Esophagus squamous epithelium (tissue), 5 donors: ENCODE measurements around the gene SERPINB11. TPM values are rescaled to one million over a fixed set of nuclear protein-coding genes. Genes with fewer than 3 reads are reported as not detected.

Source experiments
- DNase-seq: peaks from one replicate; lab custom pipeline; 2025; lab: John Stamatoyannopoulos, UW
- H3K27ac ChIP-seq, 4 donors: fragments of 200-600 bp; sonication (generic); one replicate each; pipeline ENCODE4 v1.5.1; 2016 to 2019; ENCODE audit warnings: mild to moderate bottlenecking in 1 of 4
- H3K27me3 ChIP-seq, 4 donors: fragments of 200-600 bp; sonication (generic); 1 replicate in 3 of 4; 2 replicates in 1 of 4; pipeline versions ENCODE4 v1.5.1 to v1.6.0; 2017 to 2021; ENCODE audit warnings: antibody characterized with exemption in 1 of 4
- H3K36me3 ChIP-seq, 3 donors: fragments of 200-600 bp; sonication (generic); one replicate each; pipeline ENCODE4 v1.5.1; 2016 to 2019
- H3K4me1 ChIP-seq, 3 donors: fragments of 200-600 bp; sonication (generic); one replicate each; pipeline ENCODE4 v1.5.1; 2017 to 2019
- H3K4me3 ChIP-seq, 4 donors: fragments of 200-600 bp; sonication (generic); 1 replicate in 3 of 4; 2 replicates in 1 of 4; pipeline ENCODE4 v1.5.1; 2016 to 2019; ENCODE audit warnings: mild to moderate bottlenecking in 2 of 4, moderate library complexity in 1 of 4
- H3K9me3 ChIP-seq, 3 donors: fragments of 200-600 bp; sonication (generic); one replicate each; pipeline ENCODE4 v1.5.1; 2016 to 2019
- POLR2A ChIP-seq, 4 donors: fragments of 450-650 bp; IDR thresholded peaks; one replicate each; pipeline ENCODE4 v1.6.1; 2017; ENCODE audit warnings: antibody characterized with exemption in 4 of 4, mild to moderate bottlenecking in 4 of 4, moderate library complexity in 3 of 4
- WGBS, 2 donors: methylation state at CpG; one replicate each; pipeline ENCODE4 v1.1.5; 2018; 5-methylcytosine and 5-hydroxymethylcytosine counted together
- intact Hi-C: fragments of 100-400 bp; cut with DNase I; formaldehyde crosslinking; loops from one replicate; pipeline ENCODE4 v1.15.0; 2022
- total RNA-seq, 4 donors: library from RNA; depleted of rRNA; stranded (reverse); fragments of >200 nt; gene quantifications; one replicate each; pipeline ENCODE4 v1.1.0, GENCODE V29; 2016
- TF ChIP-seq, protein P1 (sequence below), 6 experiments: fragments of 450-650 bp in 4 of 6; fragments of 200-600 bp in 2 of 6; sonication (generic) in 2 of 6; IDR thresholded peaks; one replicate each; pipeline ENCODE4 v1.5.1; 2016 to 2019; ENCODE audit warnings: antibody characterized with exemption in 6 of 6, mild to moderate bottlenecking in 4 of 6, moderate library complexity in 4 of 6
- donor health status: DM: yes; HTN: yes; CAD: no.

Gene SERPINB11
- total RNA-seq, 4 donors from 2014 or later, result 2.1 to 85.9 (median 13.7) TPM

DNA sequence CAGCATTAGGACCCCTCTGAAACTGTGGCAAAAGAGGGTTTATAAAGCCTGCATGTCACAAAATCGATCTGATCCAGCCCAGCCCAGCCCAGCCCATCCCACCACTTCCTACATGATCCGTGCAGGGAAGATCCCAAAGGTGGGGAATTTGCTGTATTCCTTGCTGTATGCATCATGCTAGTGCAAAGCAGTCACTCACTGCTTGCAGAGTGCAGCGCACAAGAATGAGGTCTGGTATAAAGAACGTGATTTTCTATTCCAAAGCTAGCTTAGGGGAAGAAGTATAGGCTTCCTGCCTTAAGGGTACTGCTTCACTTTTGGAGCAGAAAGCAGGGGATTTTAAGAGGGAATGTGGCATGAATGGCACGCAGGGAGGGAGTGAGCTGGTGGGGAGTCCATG lies 18.9 kb upstream of the SERPINB11 start:
- 71 to 78% methylated on average over 3 to 5 of the region's 5 CpGs for WGBS, 2 donors
- no peak for TF ChIP-seq POLR2A (IDR thresholded peaks at IDR 0.05)
- TF ChIP-seq, protein P1, sequence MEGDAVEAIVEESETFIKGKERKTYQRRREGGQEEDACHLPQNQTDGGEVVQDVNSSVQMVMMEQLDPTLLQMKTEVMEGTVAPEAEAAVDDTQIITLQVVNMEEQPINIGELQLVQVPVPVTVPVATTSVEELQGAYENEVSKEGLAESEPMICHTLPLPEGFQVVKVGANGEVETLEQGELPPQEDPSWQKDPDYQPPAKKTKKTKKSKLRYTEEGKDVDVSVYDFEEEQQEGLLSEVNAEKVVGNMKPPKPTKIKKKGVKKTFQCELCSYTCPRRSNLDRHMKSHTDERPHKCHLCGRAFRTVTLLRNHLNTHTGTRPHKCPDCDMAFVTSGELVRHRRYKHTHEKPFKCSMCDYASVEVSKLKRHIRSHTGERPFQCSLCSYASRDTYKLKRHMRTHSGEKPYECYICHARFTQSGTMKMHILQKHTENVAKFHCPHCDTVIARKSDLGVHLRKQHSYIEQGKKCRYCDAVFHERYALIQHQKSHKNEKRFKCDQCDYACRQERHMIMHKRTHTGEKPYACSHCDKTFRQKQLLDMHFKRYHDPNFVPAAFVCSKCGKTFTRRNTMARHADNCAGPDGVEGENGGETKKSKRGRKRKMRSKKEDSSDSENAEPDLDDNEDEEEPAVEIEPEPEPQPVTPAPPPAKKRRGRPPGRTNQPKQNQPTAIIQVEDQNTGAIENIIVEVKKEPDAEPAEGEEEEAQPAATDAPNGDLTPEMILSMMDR (IDR thresholded peaks at IDR 0.05), result no peak

DNA sequence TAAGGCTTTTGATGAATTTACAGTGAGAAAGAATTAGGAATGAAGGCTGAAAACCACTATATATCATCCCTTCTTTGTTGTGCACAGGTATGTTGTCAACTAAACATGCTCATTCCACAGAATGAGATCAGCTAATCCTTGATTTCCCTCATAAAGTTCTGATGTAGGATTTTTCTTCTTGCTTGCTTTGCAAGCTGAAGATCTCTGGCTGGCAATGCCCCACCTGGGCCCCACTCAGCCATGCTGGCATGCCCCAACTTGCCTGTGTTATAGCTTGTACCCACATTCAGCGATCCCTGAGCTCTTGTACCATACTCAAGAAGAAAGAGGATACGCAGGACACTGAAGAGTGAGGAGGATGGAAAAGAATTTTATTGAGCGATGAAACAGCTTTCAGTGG lies 18.0 kb upstream of the SERPINB11 start:
- Histone ChIP-seq H3K9me3 (no peaks in the 10 kb centered on the region), H3K4me3 (no peak overlapping the region), H3K27ac (peak overlapping the region; percentile 39 to 89 (median 84)), H3K27me3 (no peaks in the 10 kb centered on the region), H3K36me3 (no peaks in the 10 kb centered on the region), H3K4me1 (peaks cover 0 to 76% (median 9%) of the 10 kb centered on the region in 3 donors)
- DNase-seq, result no peak
- no peak for TF ChIP-seq POLR2A (IDR thresholded peaks at IDR 0.05)
- TF ChIP-seq, protein P1 (IDR thresholded peaks at IDR 0.05), result no peak
- intact Hi-C loops, result no loop called here
- WGBS, 2 donors, result 63 to 91% methylated on average over 3 of the region's 3 CpGs

More for the DNA sequence above, 18.9 kb upstream of the SERPINB11 start:
- peaks cover 0 to 77% (median 9%) of the 10 kb centered on the region in 3 donors for H3K4me1 ChIP-seq
- no peak overlapping the region for H3K4me3 ChIP-seq
- no peaks in the 10 kb centered on the region for H3K9me3 ChIP-seq
- no peak for DNase-seq
- intact Hi-C loops, result no loop called here
- H3K36me3 ChIP-seq, result no peaks in the 10 kb centered on the region
- peak overlapping the region; percentile 39 to 89 (median 84) for H3K27ac ChIP-seq
- H3K27me3 ChIP-seq, result no peaks in the 10 kb centered on the region

DNA sequence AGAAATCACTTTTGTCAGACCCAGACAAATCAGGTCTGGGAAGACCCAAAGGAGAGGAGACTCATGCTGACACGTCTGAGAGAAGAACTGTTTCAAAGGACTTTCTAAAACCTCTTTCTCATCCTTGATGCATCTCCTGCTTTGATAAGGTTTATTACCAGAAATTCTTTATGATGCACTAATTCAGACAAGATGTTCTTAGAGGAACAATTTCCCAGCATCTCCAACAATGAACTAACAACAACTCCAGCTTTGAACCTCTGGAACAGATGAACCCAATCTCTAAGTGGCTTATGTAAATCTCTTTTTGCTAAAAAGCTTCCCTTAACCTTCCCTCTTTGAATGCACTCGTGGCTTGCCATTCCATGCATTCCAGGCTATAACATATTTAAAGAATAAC lies 15.9 kb upstream of the SERPINB11 start:
- intact Hi-C loops, result no loop called here
- DNase-seq, result no peak
- TF ChIP-seq, protein P1 (IDR thresholded peaks at IDR 0.05), result no peak
- no peak for TF ChIP-seq POLR2A (IDR thresholded peaks at IDR 0.05)
- Histone ChIP-seq H3K4me1 (peaks cover 0 to 60% (median 9%) of the 10 kb centered on the region in 3 donors), H3K27me3 (no peaks in the 10 kb centered on the region), H3K27ac (no peak overlapping the region), H3K4me3 (no peak overlapping the region), H3K9me3 (no peaks in the 10 kb centered on the region), H3K36me3 (no peaks in the 10 kb centered on the region)
- WGBS, 2 donors, result 59 to 60% methylated on average over 2 of the region's 2 CpGs

DNA sequence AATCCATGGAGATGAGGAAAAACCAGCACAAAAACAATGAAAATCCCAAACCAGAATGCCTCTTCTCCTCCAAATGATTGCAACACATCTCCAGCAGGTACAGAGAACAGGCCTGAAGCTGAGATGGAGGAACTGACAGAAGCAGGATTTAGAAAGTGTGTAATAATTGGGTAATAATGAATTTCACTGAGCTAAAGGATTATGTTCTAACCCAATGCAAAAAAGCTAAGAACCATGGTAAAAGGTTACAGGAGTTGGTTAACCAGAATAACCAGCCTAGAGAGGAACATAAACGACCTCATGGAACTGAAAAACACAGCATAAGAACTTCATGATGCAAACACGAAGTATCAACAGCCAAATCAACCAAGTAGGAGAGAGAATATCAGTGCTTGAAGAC lies 13.7 kb upstream of the SERPINB11 start:
- peak overlapping the region in 3 of 4 donors; percentile 49 to 78 (median 66) for H3K27ac ChIP-seq
- no peak overlapping the region for H3K4me3 ChIP-seq
- DNase-seq, result no peak
- TF ChIP-seq, protein P1 (IDR thresholded peaks at IDR 0.05), result no peak
- TF ChIP-seq POLR2A (IDR thresholded peaks at IDR 0.05), result no peak
- intact Hi-C loops, result no loop called here
- 40 to 45% methylated on average over 2 of the region's 2 CpGs for WGBS, 2 donors
- H3K9me3 ChIP-seq, result no peaks in the 10 kb centered on the region
- peaks cover 0 to 40% (median 9%) of the 10 kb centered on the region in 3 donors for H3K4me1 ChIP-seq
- H3K27me3 ChIP-seq, result no peaks in the 10 kb centered on the region
- no peaks in the 10 kb centered on the region for H3K36me3 ChIP-seq

DNA sequence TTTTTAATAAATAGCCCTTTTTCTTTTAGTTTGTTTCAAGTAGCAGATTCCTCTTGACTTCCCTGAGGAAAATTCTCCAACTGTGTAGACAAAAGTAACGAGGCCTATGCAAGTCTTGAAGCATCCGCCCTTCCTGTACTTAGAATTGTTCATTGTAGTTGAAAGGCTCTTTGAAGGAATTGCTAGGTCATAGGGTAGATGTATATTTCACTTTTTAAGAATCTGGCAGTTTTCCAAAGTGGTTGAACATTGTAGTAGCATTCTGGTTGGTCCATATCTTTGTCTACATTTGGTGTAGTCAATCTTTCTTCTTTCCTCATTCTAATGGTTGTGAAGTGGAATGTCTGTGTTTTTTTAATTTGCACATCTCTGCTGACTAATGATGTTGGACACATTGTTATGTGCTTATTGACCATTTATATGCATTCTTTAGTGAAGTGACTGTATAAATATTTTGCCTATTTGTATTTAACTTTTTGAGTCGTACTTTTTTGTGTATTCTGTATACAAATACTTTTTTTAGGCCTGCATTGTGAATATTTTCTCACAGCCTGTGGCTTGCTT lies 5.6 kb upstream of the SERPINB11 start:
- H3K27me3 ChIP-seq, result no peaks in the 10 kb centered on the region
- DNase-seq, result no peak
- H3K4me3 ChIP-seq, result no peak overlapping the region
- no peaks in the 10 kb centered on the region for H3K4me1 ChIP-seq
- 49 to 75% methylated on average over 3 of the region's 3 CpGs for WGBS, 2 donors
- H3K27ac ChIP-seq, result no peak overlapping the region
- no peaks in the 10 kb centered on the region for H3K36me3 ChIP-seq
- TF ChIP-seq, protein P1 (IDR thresholded peaks at IDR 0.05), result no peak
- TF ChIP-seq POLR2A (IDR thresholded peaks at IDR 0.05), result no peak
- intact Hi-C loops, result no loop called here
- H3K9me3 ChIP-seq, result no peaks in the 10 kb centered on the region
